H9 (cell line): Measurements from ENCODE around the gene TRIB2. TPM values are rescaled to one million over a fixed set of nuclear protein-coding genes. Genes with fewer than 3 reads are reported as not detected.

Experiments
- DNase-seq: peaks from one replicate; pipeline ENCODE4 v3.0.0-alpha.2; 2017
- H2AFZ ChIP-seq: one replicate; pipeline ENCODE4 v1.6.1; 2013; ENCODE audit warnings: mild to moderate bottlenecking, low read length, control low read depth, moderate library complexity
- H2AK5ac ChIP-seq: 2 replicates; pipeline ENCODE4 v1.6.1; 2013; ENCODE audit warnings: low read length, control low read depth, mixed read lengths; ENCODE audit not compliant: insufficient read length
- H2BK120ac ChIP-seq: one replicate; pipeline ENCODE4 v1.6.1; 2013; ENCODE audit warnings: low read depth, mild to moderate bottlenecking, low read length, control low read depth, inconsistent platforms; ENCODE audit not compliant: poor library complexity, severe bottlenecking
- H2BK12ac ChIP-seq: 2 replicates; pipeline ENCODE4 v1.6.1; 2013; ENCODE audit warnings: low read length, control low read depth, mixed read lengths, low read depth; ENCODE audit not compliant: insufficient read length
- H2BK15ac ChIP-seq: 2 replicates; pipeline ENCODE4 v1.6.1; 2013; ENCODE audit warnings: low read depth, low read length, control low read depth
- H2BK20ac ChIP-seq: one replicate; pipeline ENCODE4 v1.6.1; 2013; ENCODE audit warnings: low read depth, mild to moderate bottlenecking, low read length, control low read depth, inconsistent platforms; ENCODE audit not compliant: poor library complexity, severe bottlenecking
- H2BK5ac ChIP-seq: 2 replicates; pipeline ENCODE4 v1.6.1; 2013; ENCODE audit warnings: low read length, control low read depth, mixed read lengths; ENCODE audit not compliant: insufficient read length
- H3K14ac ChIP-seq: 2 replicates; pipeline ENCODE4 v1.6.1; 2013; ENCODE audit warnings: low read length, control low read depth; ENCODE audit not compliant: insufficient read depth
- H3K18ac ChIP-seq: 2 replicates; pipeline ENCODE4 v1.6.1; 2013; ENCODE audit warnings: low read depth, mild to moderate bottlenecking, mixed read lengths, low read length, control low read depth; ENCODE audit not compliant: insufficient read length
- H3K23ac ChIP-seq: 2 replicates; pipeline ENCODE4 v1.6.1; 2013; ENCODE audit warnings: low read length, control low read depth, mixed read lengths, low read depth; ENCODE audit not compliant: insufficient read length
- H3K23me2 ChIP-seq: 2 replicates; pipeline ENCODE4 v1.6.1; 2013; ENCODE audit warnings: low read depth, mild to moderate bottlenecking, mixed read lengths, low read length, control low read depth; ENCODE audit not compliant: insufficient read length, poor library complexity, severe bottlenecking
- H3K27ac ChIP-seq: 2 replicates; pipeline ENCODE4 v1.5.1; 2013; ENCODE audit warnings: low read length, control low read depth, mixed read lengths, low read depth; ENCODE audit not compliant: insufficient read length
- H3K27me3 ChIP-seq: 2 replicates; pipeline ENCODE4 v1.6.1; 2013; ENCODE audit warnings: low read length, control low read depth, inconsistent platforms; ENCODE audit not compliant: insufficient read depth
- H3K4ac ChIP-seq: 2 replicates; pipeline ENCODE4 v1.6.1; 2013; ENCODE audit warnings: low read depth, mild to moderate bottlenecking, control low read depth, inconsistent platforms, low read length, moderate library complexity
- H3K4me1 ChIP-seq: 2 replicates; pipeline ENCODE4 v1.6.1; 2013; ENCODE audit warnings: low read length, control low read depth, inconsistent platforms; ENCODE audit not compliant: insufficient read depth
- H3K4me2 ChIP-seq: 2 replicates; pipeline ENCODE4 v1.6.1; 2013; ENCODE audit warnings: low read length, control low read depth, mixed read lengths; ENCODE audit not compliant: insufficient read length, insufficient read depth
- H3K56ac ChIP-seq: 2 replicates; pipeline ENCODE4 v1.6.1; 2013; ENCODE audit warnings: low read depth, mild to moderate bottlenecking, mixed read lengths, low read length, control low read depth; ENCODE audit not compliant: insufficient read length
- H3K79me1 ChIP-seq: 2 replicates; pipeline ENCODE4 v1.6.1; 2013; ENCODE audit warnings: low read depth, mild to moderate bottlenecking, moderate library complexity, low read length, control low read depth, inconsistent platforms; ENCODE audit not compliant: insufficient read depth, poor library complexity, severe bottlenecking
- H3K79me2 ChIP-seq: 2 replicates; pipeline ENCODE4 v1.6.1; 2013; ENCODE audit warnings: low read length, control low read depth, inconsistent platforms; ENCODE audit not compliant: insufficient read depth
- H3K9ac ChIP-seq: 2 replicates; pipeline ENCODE4 v1.6.1; 2013; ENCODE audit warnings: low read length, control low read depth, mixed read lengths; ENCODE audit not compliant: insufficient read length; ENCODE audit errors: extremely low read depth
- H3K9me3 ChIP-seq: one replicate; pipeline ENCODE4 v1.6.1; 2013; ENCODE audit warnings: low read depth, low read length, inconsistent platforms; ENCODE audit not compliant: control insufficient read depth
- H3T11ph ChIP-seq: one replicate; pipeline ENCODE4 v1.6.1; 2013; ENCODE audit warnings: mild to moderate bottlenecking, low read length, control low read depth, inconsistent platforms
- H4K20me1 ChIP-seq: one replicate; pipeline ENCODE4 v1.6.1; 2013; ENCODE audit not compliant: control insufficient read depth, insufficient read length, insufficient read depth
- H4K5ac ChIP-seq: 2 replicates; pipeline ENCODE4 v1.6.1; 2013; ENCODE audit warnings: low read depth, mild to moderate bottlenecking, mixed read lengths, low read length, control low read depth; ENCODE audit not compliant: insufficient read length
- H4K8ac ChIP-seq: replicated peaks from 2 replicates; pipeline ENCODE4 v1.6.1; 2013; ENCODE audit warnings: low read length, control low read depth, mixed read lengths, low read depth; ENCODE audit not compliant: insufficient read length
- H4K91ac ChIP-seq: 2 replicates; pipeline ENCODE4 v1.6.1; 2013; ENCODE audit warnings: low read depth, mild to moderate bottlenecking, moderate library complexity, mixed read lengths, low read length, control low read depth; ENCODE audit not compliant: insufficient read length
- H3K27ac Mint-ChIP-seq, 3 experiments: 2 replicates in 2 of 3; 3 replicates in 1 of 3; pipeline ENCODE4 v1.8.0; 2020 to 2021; ENCODE audit warnings: mixed read lengths in 3 of 3, mild to moderate bottlenecking in 1 of 3, moderate library complexity in 1 of 3
- H3K27me3 Mint-ChIP-seq: 2 replicates; pipeline ENCODE4 v1.8.0; 2021; ENCODE audit warnings: low read depth, mild to moderate bottlenecking, moderate library complexity, mixed read lengths
- H3K36me3 Mint-ChIP-seq, 3 experiments: 2 replicates in 2 of 3; 3 replicates in 1 of 3; pipeline ENCODE4 v1.8.0; 2020 to 2021; ENCODE audit warnings: low read depth in 3 of 3, mixed read lengths in 3 of 3; ENCODE audit not compliant: insufficient read depth in 1 of 3
- H3K4me1 Mint-ChIP-seq, 2 experiments: 2 replicates each; pipeline ENCODE4 v1.8.0; 2020; ENCODE audit warnings: mixed read lengths in 2 of 2
- H3K4me3 Mint-ChIP-seq, 2 experiments: 2 replicates in 1 of 2; 3 replicates in 1 of 2; pipeline ENCODE4 v1.8.0; 2020 to 2021; ENCODE audit warnings: mild to moderate bottlenecking in 2 of 2, mixed read lengths in 2 of 2, moderate library complexity in 1 of 2
- H3K9me3 Mint-ChIP-seq, 2 experiments: 2 replicates in 1 of 2; 3 replicates in 1 of 2; pipeline ENCODE4 v1.8.0; 2020; ENCODE audit warnings: mild to moderate bottlenecking in 2 of 2, mixed read lengths in 2 of 2, moderate library complexity in 1 of 2
- CTCF ChIP-seq: fragments of 200-600 bp; sonication (generic); conservative IDR thresholded peaks from 3 replicates; pipeline ENCODE4 v1.8.0; 2021; ENCODE audit warnings: antibody characterized with exemption, mild to moderate bottlenecking
- WGBS: extraction: QIAGEN DNeasy Blood & Tissue Kit; methylation state at CpG from one replicate; pipeline ENCODE4 v1.1.7; 2013; ENCODE audit warnings: missing lambda C conversion rate, low lambda C conversion rate, mixed read lengths; ENCODE audit not compliant: insufficient read length; ENCODE audit errors: extremely low coverage; 5-methylcytosine and 5-hydroxymethylcytosine counted together
- total RNA-seq: library from RNA; stranded (reverse); gene quantifications from 2 replicates; pipeline ENCODE4 v1.2.1, GENCODE V29; 2021

The TRIB2 gene
- total RNA-seq, 1 experiment from 2014 or later = 41.9 TPM

- H3K9me3 Mint-ChIP-seq = no peaks in the 10 kb centered on the region
- H4K8ac ChIP-seq = no peak overlapping the region
- no peak overlapping the region for H2BK12ac ChIP-seq
- H3K4me1 Mint-ChIP-seq = peaks cover 6 to 17% of the 10 kb centered on the region in 2 experiments
- WGBS = no CpG with 5 or more reads among the region's 12 CpGs
- H3K9ac ChIP-seq = no peak overlapping the region
- no peak overlapping the region for H3T11ph ChIP-seq
- H4K5ac ChIP-seq = no peak overlapping the region
- H3K23me2 ChIP-seq = no peaks in the 10 kb centered on the region
- no peak overlapping the region for H3K56ac ChIP-seq
- H3K36me3 Mint-ChIP-seq = peaks cover 51 to 83% (median 65%) of the 10 kb centered on the region in 3 experiments
- H2AFZ ChIP-seq = no peak overlapping the region
- no peaks in the 10 kb centered on the region for H3K27me3 Mint-ChIP-seq
- H3K4me1 ChIP-seq = no peaks in the 10 kb centered on the region
- H3K4me2 ChIP-seq = no peak overlapping the region
- H2AK5ac ChIP-seq = no peak overlapping the region
- H3K4ac ChIP-seq = no peak overlapping the region
- TF ChIP-seq CTCF = no peak
- no peak overlapping the region for H2BK20ac ChIP-seq
- no peak overlapping the region for H4K91ac ChIP-seq
- DNase-seq = no peak
- no peak overlapping the region for H3K23ac ChIP-seq
- no peaks in the 10 kb centered on the region for H3K27me3 ChIP-seq
- no peaks in the 10 kb centered on the region for H3K9me3 ChIP-seq
- H2BK120ac ChIP-seq = no peak overlapping the region
- no peak overlapping the region for H3K4me3 Mint-ChIP-seq
- no peaks in the 10 kb centered on the region for H4K20me1 ChIP-seq
- H2BK5ac ChIP-seq = no peak overlapping the region
- peaks cover 21% of the 10 kb centered on the region; the same call in 1 of the 2 replicates for H3K79me2 ChIP-seq
- H3K27ac Mint-ChIP-seq = peak overlapping the region in 2 of 3 experiments; percentile 19 to 60; a peak in 3 of 7 replicates
- no peak overlapping the region for H3K14ac ChIP-seq
- H3K18ac ChIP-seq = no peak overlapping the region
- H3K27ac ChIP-seq = no peak overlapping the region
- H2BK15ac ChIP-seq = no peak overlapping the region
- H3K79me1 ChIP-seq = peaks cover 5% of the 10 kb centered on the region
Observed at GRCh38 chr2:12734914-12735654, 18.3 kb downstream of the TRIB2 start.
